Measurements from ENCODE around the gene CFP. TPM values are rescaled to one million over a fixed set of nuclear protein-coding genes. Genes with fewer than 3 reads are reported as not detected.
"Not testable (repeated sequence)": the region's sequence is repeated elsewhere in the genome, so short reads cannot be mapped to it uniquely, and the experiment has no call there.

CFP gene
- 0.10 TPM in 1 of 2 replicates, not detected in the other for total RNA-seq (2014; rRNA removed; shearing (Covaris generic))
- polyA plus RNA-seq (2014; cell fraction: nucleus; rRNA removed) = 0.27 and 0.76 TPM in 2 replicates

GRCh38 chrX:47629419-47630200, at the start of gene CFP:
Gene CFP, minus strand, starts transcription at chrX:47629930. Its CDS starts 86 bp downstream, at chrX:47629844.
- DNase-seq (ENCODE audit: extremely low read depth, low read depth) = no peak

GRCh38 chrX:47675959-47676859, 46.5 kb upstream of the CFP start:
- DNase-seq (ENCODE audit: extremely low read depth, low read depth) = not testable (repeated sequence)

- DNase-seq (ENCODE audit: extremely low read depth, low read depth) = no peak
These were observed 45.0 kb upstream of the CFP start for GRCh38 chrX:47674776-47675175.

GRCh38 chrX:47665797-47666196, 36.1 kb upstream of the CFP start:
- not testable (repeated sequence) for DNase-seq (ENCODE audit: extremely low read depth, low read depth)

DNA sequence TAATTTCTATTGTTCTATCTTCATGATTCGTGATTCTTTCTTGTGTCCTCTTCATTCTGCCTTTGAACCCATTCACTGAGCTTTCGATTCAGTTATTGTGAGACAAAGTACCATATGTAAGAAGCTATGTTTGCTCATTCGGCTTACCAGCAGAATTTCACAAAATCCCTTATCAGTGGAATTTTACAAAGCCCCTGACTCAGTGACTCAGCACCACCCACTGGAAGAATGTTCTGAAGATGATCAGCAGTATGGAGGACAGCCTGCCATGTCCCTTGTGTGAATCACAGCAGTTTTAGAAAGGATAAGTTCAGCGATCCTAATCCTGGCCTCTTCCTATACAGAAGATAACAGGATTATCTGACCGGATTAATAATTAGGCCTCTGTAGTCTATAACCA, 35.0 kb upstream of the CFP start:
- DNase-seq (ENCODE audit: extremely low read depth, low read depth) = no peak

- peak; percentile 16 for DNase-seq (ENCODE audit: extremely low read depth, low read depth)
These were observed 32.5 kb upstream of the CFP start for GRCh38 chrX:47662144-47662657.

DNA sequence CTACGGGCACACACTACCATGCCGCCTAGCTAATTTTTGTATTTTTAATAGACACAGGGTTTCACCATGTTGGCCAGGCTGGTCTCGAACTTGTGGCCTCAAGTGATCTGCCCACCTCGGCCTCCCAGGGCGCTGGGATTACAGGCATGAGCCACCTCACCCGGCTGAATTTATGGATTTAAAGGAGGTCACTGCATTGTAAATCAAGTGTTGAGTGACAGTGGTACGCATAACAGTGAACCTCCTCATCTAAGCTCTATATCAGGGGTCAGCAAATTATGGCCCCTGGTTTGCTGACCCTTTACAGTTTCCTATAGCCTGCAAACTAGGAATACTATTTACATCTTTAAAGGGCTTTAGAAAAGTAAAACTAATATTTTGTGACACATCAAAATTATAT, 31.8 kb upstream of the CFP start:
- DNase-seq (ENCODE audit: extremely low read depth, low read depth) = no peak

GRCh38 chrX:47659421-47659726, 29.6 kb upstream of the CFP start:
- no peak for DNase-seq (ENCODE audit: extremely low read depth, low read depth)

GRCh38 chrX:47658684-47659420, 29.1 kb upstream of the CFP start, which contains the start of gene UXT:
Gene UXT, minus strand, starts transcription at chrX:47659180. Its CDS starts 253 bp downstream, at chrX:47658927.
- peak; percentile 95 for DNase-seq (ENCODE audit: extremely low read depth, low read depth)

DNA sequence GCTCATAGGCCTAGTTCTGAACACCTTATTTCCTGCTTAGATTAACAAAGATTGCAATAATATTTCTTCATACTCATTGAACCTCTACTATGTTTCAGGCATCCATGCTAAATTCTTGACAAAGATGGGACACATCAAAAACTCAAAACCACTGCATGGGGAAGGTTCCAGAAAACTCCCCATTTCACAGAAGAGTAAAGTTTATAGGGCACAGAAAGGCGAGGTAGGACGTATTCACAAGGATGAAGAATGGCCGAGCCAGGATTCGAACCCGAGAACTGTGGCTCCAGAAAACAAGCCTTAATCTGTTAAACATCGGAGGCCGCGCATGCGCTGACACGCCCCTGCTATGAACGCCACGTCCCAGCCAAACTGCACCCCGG, 28.6 kb upstream of the CFP start:
- no peak for DNase-seq (ENCODE audit: extremely low read depth, low read depth)

- no peak for DNase-seq (ENCODE audit: extremely low read depth, low read depth)
These were observed 21.5 kb upstream of the CFP start for GRCh38 chrX:47651043-47651905.

DNA sequence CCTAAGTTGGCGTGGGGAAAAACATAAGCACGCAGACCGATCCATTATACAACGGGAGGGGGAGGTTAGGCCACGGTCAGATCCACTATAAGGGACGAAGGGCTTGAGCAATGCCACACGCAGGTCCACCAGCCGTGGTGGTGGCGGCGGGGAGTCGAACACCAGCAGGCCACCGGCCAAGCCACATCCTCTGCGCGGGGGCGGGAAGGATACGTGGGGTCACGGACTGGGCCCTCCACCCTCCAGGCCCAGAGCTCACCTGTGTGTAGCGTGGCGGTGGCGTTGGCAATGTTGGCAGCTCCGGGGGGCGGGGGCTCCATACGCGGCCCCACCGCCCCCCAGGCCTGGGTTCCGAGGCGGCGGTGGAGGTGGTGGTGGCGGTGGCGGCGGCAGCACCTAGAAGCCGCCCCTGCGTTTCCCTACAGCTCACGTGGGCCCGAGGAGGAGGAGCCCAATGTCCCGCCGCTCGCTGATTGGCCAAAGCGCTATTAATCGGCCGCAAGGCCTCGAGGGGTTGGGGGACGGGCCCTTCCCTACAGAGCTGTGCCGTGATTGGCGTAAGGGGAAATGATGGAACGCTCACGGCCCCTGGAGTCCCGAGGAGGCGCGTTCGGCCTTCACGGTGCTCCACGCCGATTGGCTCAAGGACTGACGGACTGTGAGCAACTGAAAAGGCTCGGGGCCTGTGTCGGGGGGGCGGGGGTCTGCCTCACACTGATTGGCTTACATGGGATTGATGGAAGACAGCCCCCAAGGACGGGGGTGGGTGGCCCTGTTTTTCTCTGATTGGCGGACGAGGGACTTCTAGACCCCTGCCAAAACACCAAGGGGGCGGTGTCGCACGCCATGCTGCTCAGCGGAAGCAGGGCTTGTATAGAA, 20.7 kb upstream of the CFP start, which contains the start of gene ELK1:
Gene ELK1, minus strand, starts transcription at position 400 of the 879 bp plus-strand sequence. CDS start 9,122 bp downstream, outside the sequence.
- DNase-seq (ENCODE audit: extremely low read depth, low read depth) = peak; percentile 96

DNA sequence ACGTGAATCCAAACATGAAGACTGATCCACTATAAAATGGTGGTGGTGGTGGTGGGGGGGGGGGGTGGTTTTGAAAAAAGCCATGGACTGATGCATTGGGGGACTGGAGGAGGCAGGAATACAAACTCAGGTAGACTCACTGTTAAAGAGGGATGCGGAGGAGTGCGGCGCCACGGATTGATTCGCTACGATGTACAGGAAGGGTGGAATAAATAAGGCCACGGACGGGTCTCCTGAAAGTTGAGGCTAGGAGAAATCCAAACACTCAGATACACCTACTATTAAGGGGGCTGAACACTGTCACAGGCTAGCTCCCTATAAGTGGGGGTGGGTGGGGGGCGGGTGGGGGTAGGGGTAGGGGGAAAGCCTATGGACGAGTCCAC, 20.0 kb upstream of the CFP start:
- DNase-seq (ENCODE audit: extremely low read depth, low read depth) = no peak

DNA sequence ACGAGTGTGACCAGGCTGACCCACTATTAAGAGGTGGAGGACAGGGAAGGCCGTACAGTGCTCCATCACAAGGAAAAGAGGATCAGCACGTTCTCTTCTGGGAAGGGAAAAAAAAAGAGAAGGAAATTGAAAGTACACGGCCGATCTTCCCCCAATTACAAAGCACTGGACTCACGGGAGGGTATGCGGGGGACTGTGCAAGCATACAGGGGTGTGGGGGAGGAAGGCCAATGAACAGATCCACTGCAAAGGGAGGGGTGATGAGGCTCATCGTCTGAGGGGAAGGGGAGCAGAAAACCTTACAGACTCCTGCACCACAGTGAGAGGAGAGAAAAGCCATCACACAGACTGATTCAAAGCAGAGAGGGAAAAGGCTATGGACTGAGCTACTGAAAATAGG, 19.5 kb upstream of the CFP start:
- DNase-seq (ENCODE audit: extremely low read depth, low read depth) = no peak

DNA sequence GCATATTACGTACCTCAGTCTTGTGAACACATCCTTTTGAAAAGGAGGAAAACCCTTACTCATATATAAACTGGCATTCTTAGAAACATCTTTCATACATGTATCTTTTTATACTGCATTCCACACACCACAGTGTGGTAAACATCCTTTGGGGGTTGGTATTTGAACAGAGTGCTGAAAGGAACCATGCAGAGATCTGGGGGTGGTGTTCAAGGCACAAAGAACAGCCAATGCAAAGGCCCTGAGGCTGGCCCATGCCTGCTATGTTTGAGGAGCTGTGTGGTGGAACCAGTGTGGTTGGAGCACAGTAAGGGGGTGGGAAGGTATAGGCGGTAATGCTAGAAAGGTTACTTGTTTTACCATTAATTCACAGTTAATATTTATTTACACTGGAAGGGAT, 18.6 kb upstream of the CFP start:
- no peak for DNase-seq (ENCODE audit: extremely low read depth, low read depth)

DNA sequence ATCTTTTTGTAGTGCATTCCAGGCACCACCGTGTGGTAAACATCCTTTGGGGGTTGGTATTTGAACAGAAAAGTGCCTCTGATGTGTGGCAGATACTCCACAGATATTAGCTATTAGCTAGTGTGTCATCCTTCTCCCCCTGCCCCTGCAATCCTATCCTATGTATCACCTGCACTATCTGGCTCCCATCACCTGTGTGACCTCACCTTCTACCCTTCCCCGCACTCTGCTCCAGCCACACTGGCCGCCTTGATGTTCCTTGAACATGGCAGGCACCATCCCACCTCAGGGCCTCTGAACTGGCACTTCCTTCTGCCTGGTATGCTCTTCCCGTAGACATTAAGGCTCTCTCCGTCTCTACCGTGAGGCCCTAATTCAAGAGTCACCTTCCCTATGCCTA, 16.9 kb upstream of the CFP start:
- no peak for DNase-seq (ENCODE audit: extremely low read depth, low read depth)

DNA sequence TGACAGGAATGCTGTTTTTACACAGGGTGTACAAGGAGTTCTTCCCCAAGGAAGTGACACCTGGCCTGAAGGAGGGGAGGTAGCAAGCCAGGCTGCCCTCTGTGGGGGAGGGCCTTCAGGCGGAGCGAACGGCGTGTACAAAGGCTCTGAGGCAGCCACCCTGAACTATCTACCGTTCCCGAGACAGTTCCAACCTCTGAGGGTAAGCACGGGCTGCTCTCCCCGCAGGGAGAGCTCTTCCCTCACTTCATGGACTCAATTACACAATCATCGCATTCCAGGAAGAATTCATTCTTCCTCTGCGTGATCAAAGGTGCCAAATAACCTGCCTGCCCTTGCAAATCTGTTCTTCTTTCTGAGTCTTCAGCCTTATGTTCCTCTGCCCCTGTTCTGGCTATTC, 15.8 kb upstream of the CFP start:
- no peak for DNase-seq (ENCODE audit: extremely low read depth, low read depth)

DNA sequence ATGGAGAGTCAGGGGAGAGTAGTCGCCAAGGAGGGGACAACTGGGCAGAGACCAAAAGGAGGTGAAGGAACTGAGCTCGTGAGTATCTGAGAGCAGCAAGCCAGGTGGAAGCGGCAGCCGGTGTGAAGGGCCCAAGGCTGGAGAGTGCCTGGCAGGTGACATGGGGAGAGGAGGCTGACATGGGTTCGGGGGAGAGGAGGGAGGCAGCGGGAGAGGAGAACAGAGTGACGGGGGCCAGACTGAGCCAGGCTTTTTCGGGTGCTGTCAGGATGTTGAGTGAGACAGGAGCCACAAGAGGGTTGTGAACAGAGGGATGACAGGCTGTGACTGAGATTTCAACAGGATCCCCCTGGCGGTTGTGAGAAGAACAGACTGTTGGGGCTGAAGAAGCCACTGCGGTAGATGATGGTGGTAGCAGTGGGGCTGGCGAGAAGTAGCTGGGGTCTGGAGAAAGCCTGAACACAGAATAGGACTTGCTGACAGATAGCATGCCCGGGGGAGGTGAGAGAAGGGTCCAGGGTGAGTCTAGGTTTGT, 14.9 kb upstream of the CFP start:
- DNase-seq (ENCODE audit: extremely low read depth, low read depth) = peak; percentile 52
